HG02610 (cell line): ENCODE results near the gene ETS2.

Experiments used
- ATAC-seq: cut with Tn5 transposase; IDR thresholded peaks from one replicate; pipeline ENCODE4 v1.9.1; 2021; ENCODE audit warnings: mild to moderate bottlenecking, moderate library complexity; ENCODE audit not compliant: unreplicated experiment

Gene ETS2

GRCh38 chr21:38800924-38801744, 4.6 kb upstream of the ETS2 start:
- ATAC-seq: no peak

- ATAC-seq: no peak
These were observed 3.4 kb upstream of the ETS2 start for GRCh38 chr21:38802050-38803026.

GRCh38 chr21:38803075-38803660, 2.6 kb upstream of the ETS2 start:
- no peak for ATAC-seq

- no peak for ATAC-seq
These were observed 1.5 kb upstream of the ETS2 start for GRCh38 chr21:38804030-38804788.

GRCh38 chr21:38804789-38805327, 871 bp upstream of the ETS2 start:
- no peak for ATAC-seq

- no peak for ATAC-seq
These were observed 618 bp downstream of the ETS2 start for GRCh38 chr21:38806153-38806941.

- no peak for ATAC-seq
These were observed 1.2 kb downstream of the ETS2 start for GRCh38 chr21:38806942-38807284.

GRCh38 chr21:38807441-38807871, 1.7 kb downstream of the ETS2 start:
- ATAC-seq: no peak

- ATAC-seq: no peak
These were observed 2.3 kb downstream of the ETS2 start for GRCh38 chr21:38807986-38808385.

- no peak for ATAC-seq
These were observed 3.6 kb downstream of the ETS2 start for GRCh38 chr21:38809198-38809878.

- no peak for ATAC-seq
These were observed 4.5 kb downstream of the ETS2 start for GRCh38 chr21:38810034-38810825.

- ATAC-seq: no peak
These were observed 5.1 kb downstream of the ETS2 start for GRCh38 chr21:38810826-38811164.

- no peak for ATAC-seq
These were observed 5.5 kb downstream of the ETS2 start for GRCh38 chr21:38811257-38811656.

GRCh38 chr21:38813143-38813542, 7.4 kb downstream of the ETS2 start:
- no peak for ATAC-seq

GRCh38 chr21:38813547-38813946, 7.8 kb downstream of the ETS2 start:
- no peak for ATAC-seq

GRCh38 chr21:38814126-38815059, 8.7 kb downstream of the ETS2 start:
- ATAC-seq: no peak

- no peak for ATAC-seq
These were observed 9.3 kb downstream of the ETS2 start for GRCh38 chr21:38815060-38815405.
